ENCODE results near the gene PLA2G5.

- TF ChIP-seq ATF3 (IDR thresholded peaks at IDR 0.05; ENCODE audit: insufficient read depth, low read depth, low read length) (no peak), CTCF (IDR thresholded peaks at IDR 0.05; ENCODE audit: control extremely low read depth in 1 of 3, insufficient read depth in 1 of 3, low read depth in 1 of 3, low read length in 3 of 3) (no peak), POLR2AphosphoS5 (IDR thresholded peaks at IDR 0.05; ENCODE audit: low read depth, low read length) (no peak), EZH2 (IDR thresholded peaks at IDR 0.05; ENCODE audit: low read depth, low read length, severe bottlenecking) (no peak), SAP30 (IDR thresholded peaks at IDR 0.05; ENCODE audit: insufficient read depth, insufficient replicate concordance, low read length) (no peak), USF2 (IDR thresholded peaks at IDR 0.05; ENCODE audit: low read length) (no peak), TCF12 (IDR thresholded peaks at IDR 0.05; ENCODE audit: low read depth, low read length) (no peak), POLR2A (IDR thresholded peaks at IDR 0.05; ENCODE audit: control extremely low read depth in 1 of 2, low read depth in 2 of 2, low read length in 2 of 2) (no peak), HDAC6 (IDR thresholded peaks at IDR 0.05; ENCODE audit: low read depth, low read length) (no peak), SIX5 (IDR thresholded peaks at IDR 0.05; ENCODE audit: low read depth, low read length) (no peak), TEAD4 (IDR thresholded peaks at IDR 0.05; ENCODE audit: low read depth, low read length) (no peak), RFX5 (IDR thresholded peaks at IDR 0.05; ENCODE audit: borderline replicate concordance, low read depth, low read length) (no peak)
Measured at GRCh38 chr1:20137604-20138003, 67.6 kb downstream of the PLA2G5 start.
